HepG2 (cell line): ENCODE results near the gene TSPAN3. TPM values are rescaled to one million over a fixed set of nuclear protein-coding genes. Genes with fewer than 3 reads are reported as not detected.

ENCODE experiments used
- DMAP1 ChIP-seq: IDR thresholded peaks from 2 replicates; pipeline ENCODE4 v1.6.1; 2016
- GTF3A ChIP-seq: sonication (generic); formaldehyde crosslinking; conservative IDR thresholded peaks from 2 replicates; pipeline ENCODE4 v1.4.0; 2020; ENCODE audit warnings: mild to moderate bottlenecking, missing genetic modification reagents
- POLR2A ChIP-seq, 2 experiments: IDR thresholded peaks; 2 replicates each; pipeline ENCODE4 v1.6.1; 2011; ENCODE audit warnings: low read depth in 2 of 2, low read length in 2 of 2, mild to moderate bottlenecking in 1 of 2, moderate library complexity in 1 of 2; ENCODE audit not compliant: insufficient read depth in 1 of 2
- TARDBP ChIP-seq: sonication (generic); formaldehyde crosslinking; IDR thresholded peaks from 2 replicates; pipeline ENCODE4 v1.8.0; 2022; ENCODE audit warnings: mild to moderate bottlenecking, missing genetic modification reagents
- TCF7 ChIP-seq: sonication (generic); IDR thresholded peaks from 2 replicates; pipeline ENCODE4 v1.6.1; 2016; ENCODE audit warnings: antibody characterized with exemption, low read depth
- ZNF713 ChIP-seq: sonication (generic); formaldehyde crosslinking; IDR thresholded peaks from 2 replicates; pipeline ENCODE4 v1.4.0; 2020; ENCODE audit warnings: mild to moderate bottlenecking, missing genetic modification reagents
- polyA plus RNA-seq, 8 experiments: library from polyadenylated mRNA; depleted of rRNA in 3 of 8; stranded (reverse) in 7 of 8; unstranded in 1 of 8; fragments of >200 nt; fragmentation: Illumina TruSeq in 4 of 8; extraction: Trizol in 4 of 8; gene quantifications; 2 replicates each; pipeline versions ENCODE4 v1.2.1 to v1.2.3, GENCODE V29; 2011 to 2016; ENCODE audit warnings: low read depth in 4 of 8, missing spikeins in 1 of 8, mixed read lengths in 1 of 8; ENCODE audit not compliant: insufficient read depth in 1 of 8
- total RNA-seq, 5 experiments: library from RNA; depleted of rRNA; stranded (reverse); fragments of >200 nt; fragmentation: Illumina TruSeq; extraction: Trizol; gene quantifications; 2 replicates each; pipeline ENCODE4 v1.2.3, GENCODE V29; 2016; ENCODE audit warnings: low read depth in 1 of 5
- TF ChIP-seq, protein P1 (sequence below): sonication (generic); formaldehyde crosslinking; IDR thresholded peaks from 2 replicates; pipeline ENCODE4 v1.8.1; 2023; ENCODE audit warnings: mild to moderate bottlenecking, missing genetic modification reagents
- TF ChIP-seq, protein P2 (sequence below): sonication (generic); formaldehyde crosslinking; IDR thresholded peaks from 2 replicates; pipeline ENCODE4 v1.8.0; 2022; ENCODE audit warnings: mild to moderate bottlenecking, missing genetic modification reagents, moderate library complexity
- TF ChIP-seq, protein P3 (sequence below): sonication (generic); formaldehyde crosslinking; IDR thresholded peaks from 2 replicates; pipeline ENCODE4 v1.5.0; 2020; ENCODE audit warnings: missing genetic modification reagents
- TF ChIP-seq, protein P4 (sequence below): sonication (generic); formaldehyde crosslinking; IDR thresholded peaks from 2 replicates; pipeline ENCODE4 v1.8.1; 2022; ENCODE audit warnings: low read depth, mild to moderate bottlenecking, missing genetic modification reagents
- TF ChIP-seq, protein P5 (sequence below), 2 experiments: fragments of 450-650 bp in 1 of 2; sonication (generic) in 1 of 2; formaldehyde crosslinking in 1 of 2; IDR thresholded peaks; 2 replicates each; pipeline versions ENCODE4 v1.6.1 to v1.8.0; 2016 to 2022; ENCODE audit warnings: antibody characterized with exemption in 1 of 2, mild to moderate bottlenecking in 1 of 2, missing genetic modification reagents in 1 of 2

TSPAN3 gene
- total and polyA plus RNA-seq, 2 of the 13 experiments (the other 11 are each of a cell fraction or from before 2014, with no cell fraction given), result 167 to 170 TPM

DNA sequence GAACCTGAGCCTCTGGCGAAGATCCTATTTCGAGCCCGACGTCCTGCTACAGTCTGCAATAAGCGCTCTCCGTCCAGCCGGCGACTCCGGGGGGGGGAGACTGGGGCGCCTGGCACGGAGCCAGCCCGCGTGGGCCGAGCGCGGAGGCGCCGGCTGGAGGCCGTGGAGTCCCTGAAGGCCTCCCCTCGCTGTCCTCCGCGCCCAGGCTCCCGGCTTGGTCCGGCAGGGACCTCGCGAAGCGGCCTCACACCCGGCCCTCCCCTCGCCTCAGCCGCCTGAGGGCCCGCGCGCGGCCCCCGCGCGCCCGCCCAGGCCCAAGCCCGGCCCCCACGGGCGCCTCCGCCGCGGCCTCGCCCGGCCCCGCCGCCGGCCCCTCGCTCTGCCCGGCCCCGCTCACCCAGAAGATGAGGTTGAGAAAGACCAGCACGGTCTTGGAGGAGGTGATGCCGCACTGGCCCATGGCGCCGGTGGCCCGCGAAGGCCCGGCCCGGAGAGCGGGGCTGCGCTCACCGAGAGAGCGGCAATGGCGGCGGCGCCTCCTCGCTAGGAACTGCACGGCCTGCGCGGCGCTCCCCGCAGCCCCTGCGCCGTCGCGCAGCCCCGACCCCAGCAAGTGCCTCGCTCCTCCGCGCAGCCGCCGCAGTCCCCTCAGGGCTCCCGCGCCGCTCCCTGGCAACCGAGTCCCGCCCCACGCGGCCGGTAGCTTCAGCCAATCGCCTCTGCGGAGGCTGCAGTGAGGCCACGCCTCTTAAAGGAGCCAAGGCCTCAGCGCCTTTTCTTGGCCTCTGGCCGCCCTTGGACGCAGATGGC lies at the start of gene TSPAN3 (continued):
- TF ChIP-seq, protein P1, sequence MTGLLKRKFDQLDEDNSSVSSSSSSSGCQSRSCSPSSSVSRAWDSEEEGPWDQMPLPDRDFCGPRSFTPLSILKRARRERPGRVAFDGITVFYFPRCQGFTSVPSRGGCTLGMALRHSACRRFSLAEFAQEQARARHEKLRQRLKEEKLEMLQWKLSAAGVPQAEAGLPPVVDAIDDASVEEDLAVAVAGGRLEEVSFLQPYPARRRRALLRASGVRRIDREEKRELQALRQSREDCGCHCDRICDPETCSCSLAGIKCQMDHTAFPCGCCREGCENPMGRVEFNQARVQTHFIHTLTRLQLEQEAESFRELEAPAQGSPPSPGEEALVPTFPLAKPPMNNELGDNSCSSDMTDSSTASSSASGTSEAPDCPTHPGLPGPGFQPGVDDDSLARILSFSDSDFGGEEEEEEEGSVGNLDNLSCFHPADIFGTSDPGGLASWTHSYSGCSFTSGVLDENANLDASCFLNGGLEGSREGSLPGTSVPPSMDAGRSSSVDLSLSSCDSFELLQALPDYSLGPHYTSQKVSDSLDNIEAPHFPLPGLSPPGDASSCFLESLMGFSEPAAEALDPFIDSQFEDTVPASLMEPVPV (CRISPR knock-in tag), result no peak
- TF ChIP-seq, protein P2, sequence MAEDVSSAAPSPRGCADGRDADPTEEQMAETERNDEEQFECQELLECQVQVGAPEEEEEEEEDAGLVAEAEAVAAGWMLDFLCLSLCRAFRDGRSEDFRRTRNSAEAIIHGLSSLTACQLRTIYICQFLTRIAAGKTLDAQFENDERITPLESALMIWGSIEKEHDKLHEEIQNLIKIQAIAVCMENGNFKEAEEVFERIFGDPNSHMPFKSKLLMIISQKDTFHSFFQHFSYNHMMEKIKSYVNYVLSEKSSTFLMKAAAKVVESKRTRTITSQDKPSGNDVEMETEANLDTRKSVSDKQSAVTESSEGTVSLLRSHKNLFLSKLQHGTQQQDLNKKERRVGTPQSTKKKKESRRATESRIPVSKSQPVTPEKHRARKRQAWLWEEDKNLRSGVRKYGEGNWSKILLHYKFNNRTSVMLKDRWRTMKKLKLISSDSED (CRISPR knock-in tag), result no peak
- TF ChIP-seq, protein P3, sequence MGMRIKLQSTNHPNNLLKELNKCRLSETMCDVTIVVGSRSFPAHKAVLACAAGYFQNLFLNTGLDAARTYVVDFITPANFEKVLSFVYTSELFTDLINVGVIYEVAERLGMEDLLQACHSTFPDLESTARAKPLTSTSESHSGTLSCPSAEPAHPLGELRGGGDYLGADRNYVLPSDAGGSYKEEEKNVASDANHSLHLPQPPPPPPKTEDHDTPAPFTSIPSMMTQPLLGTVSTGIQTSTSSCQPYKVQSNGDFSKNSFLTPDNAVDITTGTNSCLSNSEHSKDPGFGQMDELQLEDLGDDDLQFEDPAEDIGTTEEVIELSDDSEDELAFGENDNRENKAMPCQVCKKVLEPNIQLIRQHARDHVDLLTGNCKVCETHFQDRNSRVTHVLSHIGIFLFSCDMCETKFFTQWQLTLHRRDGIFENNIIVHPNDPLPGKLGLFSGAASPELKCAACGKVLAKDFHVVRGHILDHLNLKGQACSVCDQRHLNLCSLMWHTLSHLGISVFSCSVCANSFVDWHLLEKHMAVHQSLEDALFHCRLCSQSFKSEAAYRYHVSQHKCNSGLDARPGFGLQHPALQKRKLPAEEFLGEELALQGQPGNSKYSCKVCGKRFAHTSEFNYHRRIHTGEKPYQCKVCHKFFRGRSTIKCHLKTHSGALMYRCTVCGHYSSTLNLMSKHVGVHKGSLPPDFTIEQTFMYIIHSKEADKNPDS (CRISPR knock-in tag), result no peak
- TF ChIP-seq TCF7 (no peak), ZNF713 (CRISPR knock-in tag) (no peak), GTF3A (CRISPR knock-in tag) (no peak), POLR2A (IDR thresholded peaks at IDR 0.05; ENCODE audit: insufficient read depth in 1 of 2, low read depth in 2 of 2, low read length in 2 of 2) (peak; percentile 84 to 90), DMAP1 (no peak; the same call in 1 of the 2 replicates), TARDBP (CRISPR knock-in tag) (no peak)
- TF ChIP-seq, protein P4, sequence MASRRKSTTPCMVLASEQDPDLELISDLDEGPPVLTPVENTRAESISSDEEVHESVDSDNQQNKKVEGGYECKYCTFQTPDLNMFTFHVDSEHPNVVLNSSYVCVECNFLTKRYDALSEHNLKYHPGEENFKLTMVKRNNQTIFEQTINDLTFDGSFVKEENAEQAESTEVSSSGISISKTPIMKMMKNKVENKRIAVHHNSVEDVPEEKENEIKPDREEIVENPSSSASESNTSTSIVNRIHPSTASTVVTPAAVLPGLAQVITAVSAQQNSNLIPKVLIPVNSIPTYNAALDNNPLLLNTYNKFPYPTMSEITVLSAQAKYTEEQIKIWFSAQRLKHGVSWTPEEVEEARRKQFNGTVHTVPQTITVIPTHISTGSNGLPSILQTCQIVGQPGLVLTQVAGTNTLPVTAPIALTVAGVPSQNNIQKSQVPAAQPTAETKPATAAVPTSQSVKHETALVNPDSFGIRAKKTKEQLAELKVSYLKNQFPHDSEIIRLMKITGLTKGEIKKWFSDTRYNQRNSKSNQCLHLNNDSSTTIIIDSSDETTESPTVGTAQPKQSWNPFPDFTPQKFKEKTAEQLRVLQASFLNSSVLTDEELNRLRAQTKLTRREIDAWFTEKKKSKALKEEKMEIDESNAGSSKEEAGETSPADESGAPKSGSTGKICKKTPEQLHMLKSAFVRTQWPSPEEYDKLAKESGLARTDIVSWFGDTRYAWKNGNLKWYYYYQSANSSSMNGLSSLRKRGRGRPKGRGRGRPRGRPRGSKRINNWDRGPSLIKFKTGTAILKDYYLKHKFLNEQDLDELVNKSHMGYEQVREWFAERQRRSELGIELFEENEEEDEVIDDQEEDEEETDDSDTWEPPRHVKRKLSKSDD, result peak; percentile 70; the same call in 1 of the 2 replicates
- TF ChIP-seq, protein P5, sequence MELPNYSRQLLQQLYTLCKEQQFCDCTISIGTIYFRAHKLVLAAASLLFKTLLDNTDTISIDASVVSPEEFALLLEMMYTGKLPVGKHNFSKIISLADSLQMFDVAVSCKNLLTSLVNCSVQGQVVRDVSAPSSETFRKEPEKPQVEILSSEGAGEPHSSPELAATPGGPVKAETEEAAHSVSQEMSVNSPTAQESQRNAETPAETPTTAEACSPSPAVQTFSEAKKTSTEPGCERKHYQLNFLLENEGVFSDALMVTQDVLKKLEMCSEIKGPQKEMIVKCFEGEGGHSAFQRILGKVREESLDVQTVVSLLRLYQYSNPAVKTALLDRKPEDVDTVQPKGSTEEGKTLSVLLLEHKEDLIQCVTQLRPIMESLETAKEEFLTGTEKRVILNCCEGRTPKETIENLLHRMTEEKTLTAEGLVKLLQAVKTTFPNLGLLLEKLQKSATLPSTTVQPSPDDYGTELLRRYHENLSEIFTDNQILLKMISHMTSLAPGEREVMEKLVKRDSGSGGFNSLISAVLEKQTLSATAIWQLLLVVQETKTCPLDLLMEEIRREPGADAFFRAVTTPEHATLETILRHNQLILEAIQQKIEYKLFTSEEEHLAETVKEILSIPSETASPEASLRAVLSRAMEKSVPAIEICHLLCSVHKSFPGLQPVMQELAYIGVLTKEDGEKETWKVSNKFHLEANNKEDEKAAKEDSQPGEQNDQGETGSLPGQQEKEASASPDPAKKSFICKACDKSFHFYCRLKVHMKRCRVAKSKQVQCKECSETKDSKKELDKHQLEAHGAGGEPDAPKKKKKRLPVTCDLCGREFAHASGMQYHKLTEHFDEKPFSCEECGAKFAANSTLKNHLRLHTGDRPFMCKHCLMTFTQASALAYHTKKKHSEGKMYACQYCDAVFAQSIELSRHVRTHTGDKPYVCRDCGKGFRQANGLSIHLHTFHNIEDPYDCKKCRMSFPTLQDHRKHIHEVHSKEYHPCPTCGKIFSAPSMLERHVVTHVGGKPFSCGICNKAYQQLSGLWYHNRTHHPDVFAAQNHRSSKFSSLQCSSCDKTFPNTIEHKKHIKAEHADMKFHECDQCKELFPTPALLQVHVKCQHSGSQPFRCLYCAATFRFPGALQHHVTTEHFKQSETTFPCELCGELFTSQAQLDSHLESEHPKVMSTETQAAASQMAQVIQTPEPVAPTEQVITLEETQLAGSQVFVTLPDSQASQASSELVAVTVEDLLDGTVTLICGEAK (IDR thresholded peaks at IDR 0.05), result no peak
- TF ChIP-seq, protein P5 (CRISPR knock-in tag; IDR thresholded peaks at IDR 0.05), result no peak
